GM18951 (cell line): ENCODE results near the gene STARD13.
A peak's percentile ranks its signal among the peaks of the same experiment; 100 is the strongest.
"Not testable (repeated sequence)": the region's sequence is repeated elsewhere in the genome, so short reads cannot be mapped to it uniquely, and the experiment has no call there.

Source experiments
- POLR2A ChIP-seq: IDR thresholded peaks from 4 replicates; pipeline ENCODE4 v1.6.1; 2011; ENCODE audit warnings: mild to moderate bottlenecking; ENCODE audit not compliant: insufficient read length, insufficient read depth; ENCODE audit errors: extremely low read depth
- in situ Hi-C: fragments of 300-500 bp; cut with MboI; formaldehyde crosslinking; loops from one replicate; pipeline ENCODE4 v1.12.0; 2022; ENCODE audit warnings: low sequenced_read_pairs, mixed read lengths, inconsistent platforms; ENCODE audit not compliant: unreplicated experiment

STARD13 gene

GRCh38 chr13:33184530-33184929, 101.0 kb downstream of the STARD13 start:
- TF ChIP-seq POLR2A = no peak
- in situ Hi-C loops = no loop called here

GRCh38 chr13:33184112-33184490, 101.5 kb downstream of the STARD13 start:
- in situ Hi-C loops = no loop called here
- TF ChIP-seq POLR2A = no peak

GRCh38 chr13:33183431-33184111, 102.0 kb downstream of the STARD13 start:
- in situ Hi-C loops = no loop called here
- no peak for TF ChIP-seq POLR2A

GRCh38 chr13:33182729-33183128, 102.8 kb downstream of the STARD13 start:
- in situ Hi-C loops = no loop called here

GRCh38 chr13:33181264-33181663, 104.3 kb downstream of the STARD13 start:
- no peak for TF ChIP-seq POLR2A
- in situ Hi-C loops = no loop called here

More at GRCh38 chr13:33182729-33183128, 102.8 kb downstream of the STARD13 start:
- TF ChIP-seq POLR2A = peak; percentile 17

- in situ Hi-C loops = no loop called here
These were observed 105.3 kb downstream of the STARD13 start for GRCh38 chr13:33180122-33180804.

GRCh38 chr13:33179463-33179862, 106.1 kb downstream of the STARD13 start:
- no peak for TF ChIP-seq POLR2A
- in situ Hi-C loops = no loop called here

More at GRCh38 chr13:33180122-33180804, 105.3 kb downstream of the STARD13 start:
- no peak for TF ChIP-seq POLR2A

- TF ChIP-seq POLR2A = no peak
- in situ Hi-C loops = no loop called here
These were observed 107.2 kb downstream of the STARD13 start for GRCh38 chr13:33178209-33178840.

- in situ Hi-C loops = not testable (repeated sequence)
These were observed 108.0 kb downstream of the STARD13 start for GRCh38 chr13:33177340-33178208.

GRCh38 chr13:33176526-33176925, 109.0 kb downstream of the STARD13 start:
- TF ChIP-seq POLR2A = no peak
- in situ Hi-C loops = no loop called here

- in situ Hi-C loops = no loop called here
- no peak for TF ChIP-seq POLR2A
These were observed 109.6 kb downstream of the STARD13 start for GRCh38 chr13:33175991-33176390.

GRCh38 chr13:33174931-33175330, 110.6 kb downstream of the STARD13 start:
- no peak for TF ChIP-seq POLR2A
- in situ Hi-C loops = no loop called here

- in situ Hi-C loops = no loop called here
- TF ChIP-seq POLR2A = no peak
These were observed 111.1 kb downstream of the STARD13 start for GRCh38 chr13:33174491-33174890.
